ENCODE measurements around the gene FBXO38.

Gene FBXO38

GRCh38 chr5:148477429-148477828, 93.7 kb downstream of the FBXO38 start:
- DNase-seq: no peak

- no peak for DNase-seq
Observed at GRCh38 chr5:148482196-148482595, 98.4 kb downstream of the FBXO38 start.

GRCh38 chr5:148482697-148483462, 99.1 kb downstream of the FBXO38 start:
- peak; percentile 32 to 41 for DNase-seq

GRCh38 chr5:148483750-148484149, 100.0 kb downstream of the FBXO38 start:
- DNase-seq: no peak

- no peak for DNase-seq
Observed at GRCh38 chr5:148484651-148485050, 100.9 kb downstream of the FBXO38 start.

- no peak for DNase-seq
Observed at GRCh38 chr5:148486456-148486855, 102.7 kb downstream of the FBXO38 start.

- DNase-seq: no peak
Observed at GRCh38 chr5:148488757-148489156, 105.0 kb downstream of the FBXO38 start.

- DNase-seq: no peak
Observed at GRCh38 chr5:148491015-148491792, 107.4 kb downstream of the FBXO38 start.

- no peak for DNase-seq
Observed at GRCh38 chr5:148491793-148492184, 108.0 kb downstream of the FBXO38 start.

GRCh38 chr5:148492351-148492750, 108.6 kb downstream of the FBXO38 start:
- no peak for DNase-seq

Data from activated CD4-positive, alpha-beta T cell treated with anti-CD3 and anti-CD28 coated beads, Interleukin-2, amount 50 U/mL, for 4 hours (primary cell).